GM10248 (cell line): ENCODE results near the gene TRIM34.

Experiments used
- CTCF ChIA-PET: fragments of 300-600 bp; sonication (Branson Sonifier 250); formaldehyde crosslinking; extraction: SDS; loops from one replicate; lab custom pipeline; 2021; ENCODE audit warnings: antibody characterized with exemption; lab: Yijun Ruan, JAX
- POLR2A ChIA-PET: fragments of 350-650 bp; sonication (Branson Sonifier 250); formaldehyde crosslinking; extraction: SDS; loops from one replicate; lab custom pipeline; 2020; ENCODE audit warnings: antibody characterized with exemption; lab: Yijun Ruan, JAX
- DNase-seq: peaks from one replicate; pipeline ENCODE4 v3.0.0; 2012; ENCODE audit errors: extremely low spot score
- TF ChIP-seq, protein P1 (sequence below): IDR thresholded peaks from 2 replicates; pipeline ENCODE4 v1.5.1; 2012; ENCODE audit warnings: mild to moderate bottlenecking, low read depth; ENCODE audit errors: extremely low read depth, missing control alignments, control extremely low read depth

Gene TRIM34

GRCh38 chr11:5603326-5603725 lies 21.5 kb upstream of the TRIM34 start:
- ChIA-PET POLR2A (no interaction called here), CTCF (interaction anchor here (1.3 to 3.8 kb wide), 3 partner anchors 22 to 206 kb away, joined by 3 to 13 read pairs (median 5); partner anchors contain the start of genes OR52N2, TRIM34 and TRIM5)
- no peak for DNase-seq
- TF ChIP-seq, protein P1, sequence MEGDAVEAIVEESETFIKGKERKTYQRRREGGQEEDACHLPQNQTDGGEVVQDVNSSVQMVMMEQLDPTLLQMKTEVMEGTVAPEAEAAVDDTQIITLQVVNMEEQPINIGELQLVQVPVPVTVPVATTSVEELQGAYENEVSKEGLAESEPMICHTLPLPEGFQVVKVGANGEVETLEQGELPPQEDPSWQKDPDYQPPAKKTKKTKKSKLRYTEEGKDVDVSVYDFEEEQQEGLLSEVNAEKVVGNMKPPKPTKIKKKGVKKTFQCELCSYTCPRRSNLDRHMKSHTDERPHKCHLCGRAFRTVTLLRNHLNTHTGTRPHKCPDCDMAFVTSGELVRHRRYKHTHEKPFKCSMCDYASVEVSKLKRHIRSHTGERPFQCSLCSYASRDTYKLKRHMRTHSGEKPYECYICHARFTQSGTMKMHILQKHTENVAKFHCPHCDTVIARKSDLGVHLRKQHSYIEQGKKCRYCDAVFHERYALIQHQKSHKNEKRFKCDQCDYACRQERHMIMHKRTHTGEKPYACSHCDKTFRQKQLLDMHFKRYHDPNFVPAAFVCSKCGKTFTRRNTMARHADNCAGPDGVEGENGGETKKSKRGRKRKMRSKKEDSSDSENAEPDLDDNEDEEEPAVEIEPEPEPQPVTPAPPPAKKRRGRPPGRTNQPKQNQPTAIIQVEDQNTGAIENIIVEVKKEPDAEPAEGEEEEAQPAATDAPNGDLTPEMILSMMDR: no peak

GRCh38 chr11:5604896-5605295 lies 19.9 kb upstream of the TRIM34 start:
- no peak for DNase-seq
- ChIA-PET POLR2A (no interaction called here), CTCF (interaction anchor here (1.4 to 2.0 kb wide), 5 partner anchors 10 to 205 kb away, joined by 3 to 7 read pairs (median 4); no protein-coding TSS in a partner anchor)
- TF ChIP-seq, protein P1: no peak

GRCh38 chr11:5605849-5606248 lies 19.0 kb upstream of the TRIM34 start:
- ChIA-PET POLR2A (no interaction called here), CTCF (interaction anchor here (0.8 to 2.0 kb wide), 6 partner anchors 13 to 204 kb away, joined by 3 to 6 read pairs (median 4); no protein-coding TSS in a partner anchor)
- DNase-seq: no peak
- TF ChIP-seq, protein P1: peak; percentile 36

- no peak for DNase-seq
- POLR2A ChIA-PET: no interaction called here
- TF ChIP-seq, protein P1: no peak
- CTCF ChIA-PET: no interaction called here
Observed at GRCh38 chr11:5608808-5609207, 16.0 kb upstream of the TRIM34 start.

- ChIA-PET POLR2A (no interaction called here), CTCF (interaction anchor here (1.8 kb wide), 1 partner anchor 11 kb away, joined by 6 read pairs; no protein-coding TSS in a partner anchor)
- TF ChIP-seq, protein P1: no peak
- DNase-seq: no peak
Observed at GRCh38 chr11:5610446-5610845, 14.4 kb upstream of the TRIM34 start.

GRCh38 chr11:5611627-5612026 lies 13.2 kb upstream of the TRIM34 start:
- ChIA-PET CTCF (no interaction called here), POLR2A (no interaction called here)
- TF ChIP-seq, protein P1: no peak
- no peak for DNase-seq
